Upper lobe of right lung (tissue), 1 donor: ENCODE data around the gene USE1. TPM values are rescaled to one million over a fixed set of nuclear protein-coding genes. Genes with fewer than 3 reads are reported as not detected.

Source experiments
- ATAC-seq: fragments of 200-7000 bp; cut with Tn5 transposase; one replicate; pipeline ENCODE4 v1.9.1; 2020; ENCODE audit warnings: mild to moderate bottlenecking, moderate library complexity
- DNase-seq: peaks from one replicate; pipeline ENCODE4 v3.0.0-alpha.2; 2020
- H3K27ac ChIP-seq: fragments of 200-600 bp; one replicate; pipeline ENCODE4 v1.8.0; 2022
- H3K27me3 ChIP-seq: fragments of 200-600 bp; one replicate; pipeline ENCODE4 v1.8.0; 2022; ENCODE audit warnings: mild to moderate bottlenecking
- H3K36me3 ChIP-seq: fragments of 200-600 bp; one replicate; pipeline ENCODE4 v1.8.0; 2022
- H3K4me1 ChIP-seq: fragments of 200-600 bp; one replicate; pipeline ENCODE4 v1.8.0; 2022
- H3K4me3 ChIP-seq: fragments of 200-600 bp; one replicate; pipeline ENCODE4 v1.8.0; 2022; ENCODE audit warnings: mild to moderate bottlenecking
- H3K9me3 ChIP-seq: fragments of 200-600 bp; one replicate; pipeline ENCODE4 v1.8.0; 2022
- CTCF ChIP-seq: fragments of 200-600 bp; IDR thresholded peaks from one replicate; pipeline ENCODE4 v1.8.0; 2022; ENCODE audit warnings: antibody characterized with exemption
- intact Hi-C: fragments of 100-400 bp; cut with DNase I; formaldehyde crosslinking; loops from one replicate; pipeline ENCODE4 v1.11.0; 2022
- total RNA-seq: library from RNA; stranded (reverse); fragmentation: NEBNext Ultra II Directional; extraction: Animal tissue kit (Norgen Biotek cat#: 25700); gene quantifications from one replicate; pipeline ENCODE4 v1.2.1, GENCODE V29; 2021
- donor health status: DM: no; HTN: yes; CAD: no; lungs with severe emphysema.

The USE1 gene
- total RNA-seq, 1 donor from 2014 or later = 24.0 TPM

- intact Hi-C loops = no loop called here
These were observed 39.5 kb downstream of the USE1 start for GRCh38 chr19:17254636-17255035.

DNA sequence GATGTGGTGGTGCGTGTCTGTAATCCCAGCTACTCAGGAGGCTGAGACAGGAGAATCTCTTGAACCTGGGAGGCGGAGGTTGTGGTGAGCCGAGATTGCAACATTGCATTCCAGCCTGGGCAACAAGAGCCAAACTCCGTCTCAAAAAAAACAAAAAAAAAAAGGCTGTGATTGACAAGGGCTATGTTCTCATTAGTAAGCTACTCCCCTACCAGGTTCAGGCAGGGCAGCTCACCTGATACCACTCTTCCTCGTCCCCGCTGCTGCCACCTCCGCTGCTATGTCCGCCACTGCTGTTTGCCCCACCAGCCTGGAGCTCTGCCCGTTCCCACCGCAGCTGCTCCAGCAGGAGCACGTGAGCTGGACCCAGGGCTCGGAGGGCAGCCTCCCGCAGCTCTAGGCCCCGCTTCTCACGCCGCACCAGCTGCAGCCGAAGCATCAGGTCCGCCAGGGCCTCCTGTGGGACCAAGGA lies 40.0 kb downstream of the USE1 start:
- Histone ChIP-seq H3K4me3 (no peak overlapping the region), H3K36me3 (no peaks in the 10 kb centered on the region), H3K9me3 (no peaks in the 10 kb centered on the region), H3K27me3 (no peaks in the 10 kb centered on the region), H3K27ac (peak overlapping the region; percentile 11), H3K4me1 (no peaks in the 10 kb centered on the region)
- ATAC-seq (peak; percentile 90), DNase-seq (peak; percentile 77)
- intact Hi-C loops = no loop called here
- no peak for TF ChIP-seq CTCF

More at GRCh38 chr19:17254636-17255035, 39.5 kb downstream of the USE1 start:
- no peak overlapping the region for H3K4me3 ChIP-seq
- DNase-seq (no peak), ATAC-seq (no peak)
- no peaks in the 10 kb centered on the region for H3K4me1 ChIP-seq
- H3K27ac ChIP-seq = no peak overlapping the region
- no peaks in the 10 kb centered on the region for H3K27me3 ChIP-seq
- TF ChIP-seq CTCF = no peak
- no peaks in the 10 kb centered on the region for H3K36me3 ChIP-seq
- no peaks in the 10 kb centered on the region for H3K9me3 ChIP-seq

DNA sequence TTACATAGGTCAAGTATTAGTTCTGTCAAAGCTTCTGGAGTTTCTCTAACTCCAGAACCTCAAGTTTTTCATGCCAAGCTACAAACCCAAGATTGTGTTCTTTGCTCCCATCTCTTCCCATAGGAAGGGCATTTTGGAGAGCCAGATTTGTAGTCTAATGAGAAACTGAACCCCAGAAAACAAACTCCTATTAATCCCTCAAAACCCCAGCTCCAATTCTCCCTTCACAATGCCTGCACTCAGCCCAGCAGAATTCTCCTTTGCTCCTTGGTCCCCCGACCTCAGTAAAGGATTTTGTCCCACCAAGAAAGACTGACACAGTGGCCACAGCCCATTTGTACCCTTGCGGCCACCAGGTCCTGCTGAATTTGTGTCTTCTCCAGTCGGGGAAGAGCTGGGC lies 41.0 kb downstream of the USE1 start:
- DNase-seq (no peak), ATAC-seq (no peak)
- H3K4me3 ChIP-seq = no peak overlapping the region
- no peaks in the 10 kb centered on the region for H3K27me3 ChIP-seq
- no peaks in the 10 kb centered on the region for H3K4me1 ChIP-seq
- intact Hi-C loops = no loop called here
- H3K27ac ChIP-seq = no peak overlapping the region
- no peaks in the 10 kb centered on the region for H3K9me3 ChIP-seq
- no peak for TF ChIP-seq CTCF
- no peaks in the 10 kb centered on the region for H3K36me3 ChIP-seq

DNA sequence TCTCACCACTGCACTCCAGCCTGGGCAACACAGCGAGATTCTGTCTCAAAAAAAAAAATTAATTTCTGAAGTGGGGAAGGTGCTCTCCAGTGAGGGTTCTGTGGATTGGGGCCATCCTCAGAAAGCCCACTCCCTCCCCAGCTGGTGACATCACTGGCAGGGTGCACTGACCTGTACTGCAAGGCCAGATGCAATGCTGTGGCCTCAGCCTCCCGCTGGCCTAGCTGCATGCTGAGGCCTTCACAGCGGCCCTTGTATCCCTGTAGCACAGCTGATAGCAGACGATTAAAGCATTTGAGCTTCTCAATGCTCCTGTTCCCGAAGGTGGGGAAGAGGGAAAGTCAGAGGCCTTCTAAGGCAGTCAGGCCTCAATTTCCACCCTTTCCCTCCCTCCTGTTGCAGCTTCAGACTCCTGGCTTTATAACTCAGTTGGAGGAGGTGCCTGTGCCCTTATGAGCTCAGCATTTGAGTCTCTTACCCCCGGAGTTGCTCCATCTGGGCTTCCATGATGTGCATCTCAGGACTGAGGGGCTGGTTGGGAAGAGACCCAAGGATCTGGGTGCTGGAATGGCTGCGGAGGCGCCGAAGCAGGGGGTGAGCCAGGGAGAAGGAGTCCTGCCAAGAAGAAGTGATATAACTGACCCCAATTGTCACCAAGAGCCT lies 44.1 kb downstream of the USE1 start:
- no peak for ATAC-seq
- H3K9me3 ChIP-seq = no peaks in the 10 kb centered on the region
- no peak overlapping the region for H3K4me3 ChIP-seq
- no peak for TF ChIP-seq CTCF
- DNase-seq = no peak
- intact Hi-C loops = no loop called here
- no peaks in the 10 kb centered on the region for H3K27me3 ChIP-seq
- H3K27ac ChIP-seq = no peak overlapping the region
- H3K4me1 ChIP-seq = no peaks in the 10 kb centered on the region
- no peaks in the 10 kb centered on the region for H3K36me3 ChIP-seq

- DNase-seq (no peak), ATAC-seq (no peak)
- no peak for TF ChIP-seq CTCF
- no peaks in the 10 kb centered on the region for H3K36me3 ChIP-seq
- no peaks in the 10 kb centered on the region for H3K4me1 ChIP-seq
- H3K9me3 ChIP-seq = no peaks in the 10 kb centered on the region
- no peaks in the 10 kb centered on the region for H3K27me3 ChIP-seq
- H3K27ac ChIP-seq = no peak overlapping the region
- intact Hi-C loops = no loop called here
- no peak overlapping the region for H3K4me3 ChIP-seq
These were observed 44.8 kb downstream of the USE1 start for GRCh38 chr19:17259934-17260333.

DNA sequence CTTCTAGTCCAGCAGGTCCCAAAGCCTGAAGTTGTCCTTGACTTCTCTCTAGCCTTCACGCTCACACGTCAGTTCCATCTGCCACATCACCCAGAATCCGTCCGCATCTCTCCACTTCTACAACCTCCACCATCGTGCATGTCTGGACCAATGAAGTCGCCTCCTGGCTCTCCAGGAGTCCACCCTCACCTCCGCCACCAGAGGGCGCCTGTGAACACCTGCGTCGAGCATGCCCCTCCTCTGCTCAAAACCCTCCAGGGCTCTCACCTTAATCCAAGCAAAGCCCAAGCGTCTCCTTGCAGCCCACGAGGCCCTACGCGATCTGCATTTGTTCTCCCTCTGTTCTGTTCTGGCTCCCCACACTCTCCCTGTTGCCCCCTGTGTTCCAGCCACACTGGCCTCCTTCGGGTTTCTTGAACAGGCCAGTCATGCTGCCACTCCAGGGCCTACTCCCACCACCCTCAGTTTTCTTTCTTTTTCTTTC lies 45.7 kb downstream of the USE1 start:
- H3K27me3 ChIP-seq = no peaks in the 10 kb centered on the region
- no peak overlapping the region for H3K4me3 ChIP-seq
- peak; percentile 97 for ATAC-seq
- peak; percentile 97 for TF ChIP-seq CTCF
- no peak overlapping the region for H3K27ac ChIP-seq
- H3K36me3 ChIP-seq = no peaks in the 10 kb centered on the region
- DNase-seq = peak; percentile 94
- intact Hi-C loops = no loop called here
- H3K4me1 ChIP-seq = no peaks in the 10 kb centered on the region
- H3K9me3 ChIP-seq = no peaks in the 10 kb centered on the region
